WTC11 (cell line): ENCODE data around the gene ZPR1.

ENCODE experiments used
- AR ChIP-seq: fragments of 250-450 bp; sonication (Bioruptor Pico); IDR thresholded peaks from 2 replicates; pipeline ENCODE4 v1.9.0; 2021; ENCODE audit warnings: mild to moderate bottlenecking
- E2F1 ChIP-seq: sonication (generic); formaldehyde crosslinking; IDR thresholded peaks from 2 replicates; pipeline ENCODE4 v1.8.0; 2022; ENCODE audit warnings: mild to moderate bottlenecking, missing genetic modification reagents
- ELF4 ChIP-seq: sonication (generic); formaldehyde crosslinking; IDR thresholded peaks from 2 replicates; pipeline ENCODE4 v1.8.1; 2022; ENCODE audit warnings: low read depth, mild to moderate bottlenecking, moderate library complexity, missing genetic modification reagents
- ETV6 ChIP-seq: sonication (generic); formaldehyde crosslinking; IDR thresholded peaks from 2 replicates; pipeline ENCODE4 v1.8.1; 2022; ENCODE audit warnings: mild to moderate bottlenecking, missing genetic modification reagents
- GABPB1 ChIP-seq: sonication (generic); formaldehyde crosslinking; IDR thresholded peaks from 2 replicates; pipeline ENCODE4 v1.8.1; 2023; ENCODE audit warnings: mild to moderate bottlenecking, missing genetic modification reagents
- NR3C1 ChIP-seq: sonication (generic); formaldehyde crosslinking; conservative IDR thresholded peaks from 2 replicates; pipeline ENCODE4 v1.8.1; 2023; ENCODE audit warnings: low read depth, mild to moderate bottlenecking, missing genetic modification reagents
- TEAD4 ChIP-seq: sonication (generic); formaldehyde crosslinking; IDR thresholded peaks from 2 replicates; pipeline ENCODE4 v1.8.0; 2022; ENCODE audit warnings: mild to moderate bottlenecking, missing genetic modification reagents
- USF2 ChIP-seq: sonication (generic); formaldehyde crosslinking; IDR thresholded peaks from 2 replicates; pipeline ENCODE4 v1.8.1; 2023; ENCODE audit warnings: mild to moderate bottlenecking, missing genetic modification reagents, moderate library complexity
- ZNF121 ChIP-seq: sonication (generic); formaldehyde crosslinking; IDR thresholded peaks from 2 replicates; pipeline ENCODE4 v1.8.0; 2023; ENCODE audit warnings: missing genetic modification reagents
- TF ChIP-seq, protein P1 (sequence below): fragments of 200-600 bp; IDR thresholded peaks from 2 replicates; pipeline ENCODE4 v1.8.0; 2022; ENCODE audit warnings: antibody characterized with exemption

- TF ChIP-seq GABPB1 (CRISPR knock-in tag) (no peak), ELF4 (CRISPR knock-in tag) (no peak), E2F1 (CRISPR knock-in tag) (no peak), NR3C1 (CRISPR knock-in tag) (no peak), USF2 (CRISPR knock-in tag) (no peak), ETV6 (no peak), AR (CRISPR knock-in tag) (no peak), TEAD4 (CRISPR knock-in tag) (no peak), ZNF121 (CRISPR knock-in tag) (no peak)
- TF ChIP-seq, protein P1, sequence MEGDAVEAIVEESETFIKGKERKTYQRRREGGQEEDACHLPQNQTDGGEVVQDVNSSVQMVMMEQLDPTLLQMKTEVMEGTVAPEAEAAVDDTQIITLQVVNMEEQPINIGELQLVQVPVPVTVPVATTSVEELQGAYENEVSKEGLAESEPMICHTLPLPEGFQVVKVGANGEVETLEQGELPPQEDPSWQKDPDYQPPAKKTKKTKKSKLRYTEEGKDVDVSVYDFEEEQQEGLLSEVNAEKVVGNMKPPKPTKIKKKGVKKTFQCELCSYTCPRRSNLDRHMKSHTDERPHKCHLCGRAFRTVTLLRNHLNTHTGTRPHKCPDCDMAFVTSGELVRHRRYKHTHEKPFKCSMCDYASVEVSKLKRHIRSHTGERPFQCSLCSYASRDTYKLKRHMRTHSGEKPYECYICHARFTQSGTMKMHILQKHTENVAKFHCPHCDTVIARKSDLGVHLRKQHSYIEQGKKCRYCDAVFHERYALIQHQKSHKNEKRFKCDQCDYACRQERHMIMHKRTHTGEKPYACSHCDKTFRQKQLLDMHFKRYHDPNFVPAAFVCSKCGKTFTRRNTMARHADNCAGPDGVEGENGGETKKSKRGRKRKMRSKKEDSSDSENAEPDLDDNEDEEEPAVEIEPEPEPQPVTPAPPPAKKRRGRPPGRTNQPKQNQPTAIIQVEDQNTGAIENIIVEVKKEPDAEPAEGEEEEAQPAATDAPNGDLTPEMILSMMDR = no peak
Measured at GRCh38 chr11:116811194-116811593, 23.4 kb upstream of the ZPR1 start.
